Measurements from ENCODE around the gene ETV1. TPM values are rescaled to one million over a fixed set of nuclear protein-coding genes. Genes with fewer than 3 reads are reported as not detected.
A peak's percentile ranks its signal among the peaks of the same experiment; 100 is the strongest.

ETV1 gene
- total RNA-seq: 100 to 1,000 TPM in 2 of 9 donors, 10 to 100 TPM in 7; 37.5 to 118 (median 91.7) TPM
- 10 to 100 TPM in 1 of 2 donors, 1 to 10 TPM in 1; 9.6 to 44.0 TPM for polyA plus RNA-seq
- long read RNA-seq, donor 1, full-length matches to known transcripts: 8 of 23 reads
- long read RNA-seq, donor 1, partial matches to known transcripts: 9 of 23 reads
- long read RNA-seq, donor 1, other reads (novel, unspliced or antisense): 6 of 23 reads
- long read RNA-seq, donor 2, full-length matches to known transcripts: 41 of 99 reads
- long read RNA-seq, donor 2, partial matches to known transcripts: 44 of 99 reads
- long read RNA-seq, donor 2, other reads (novel, unspliced or antisense): 14 of 99 reads
- long read RNA-seq, donor 3, full-length matches to known transcripts: 19 of 51 reads
- long read RNA-seq, donor 3, partial matches to known transcripts: 29 of 51 reads
- long read RNA-seq, donor 3, other reads (novel, unspliced or antisense): 3 of 51 reads

DNA sequence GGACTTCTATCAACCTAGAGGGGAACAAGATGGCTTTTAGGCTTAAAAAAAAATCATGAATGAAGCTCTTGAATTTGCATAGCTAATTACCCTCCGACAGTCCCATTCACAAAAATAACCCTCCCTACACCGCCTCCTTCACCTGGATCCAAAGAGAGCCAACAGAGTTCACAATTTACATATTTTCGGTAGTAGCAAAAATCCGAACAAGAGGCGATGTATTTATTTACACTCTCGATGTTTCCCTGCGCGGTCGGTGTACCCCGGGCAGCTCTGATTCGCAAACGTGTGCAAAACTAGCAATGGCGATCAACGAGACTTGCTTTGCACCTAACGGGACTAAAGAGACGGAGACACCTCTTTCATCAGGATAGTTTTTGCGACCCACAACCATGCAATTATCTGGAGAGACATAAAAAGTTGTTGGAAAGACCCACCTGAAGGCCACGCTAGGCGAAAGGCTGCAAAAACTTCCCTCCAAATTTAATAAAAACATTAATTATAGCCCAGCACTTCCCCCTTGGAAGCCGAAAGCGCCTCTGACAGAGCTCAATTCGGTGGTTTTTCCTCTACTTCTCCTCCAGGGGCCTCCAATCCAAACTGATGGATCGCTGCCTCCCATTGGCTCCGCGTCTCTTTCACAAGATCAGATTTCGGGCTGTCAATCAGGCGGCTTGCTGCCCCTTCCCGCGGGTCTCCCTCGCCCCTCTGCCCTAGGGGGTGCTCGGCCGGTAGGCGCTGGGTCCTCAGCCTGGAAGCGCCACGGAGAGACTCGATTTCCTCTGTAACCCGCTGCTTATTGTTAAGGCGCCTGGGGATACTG is at the start of gene ETV1:
Gene ETV1, minus strand, starts transcription at position 541 of the 823 bp plus-strand sequence. CDS start 614 bp downstream, outside the sequence.
- peak; percentile 41 to 68 (median 58) for ATAC-seq
- peaks cover 0 to 29% (median 4%) of the 10 kb centered on the region in 12 donors for H3K4me1 ChIP-seq
- no peaks in the 10 kb centered on the region for H3K9me3 ChIP-seq
- intact Hi-C loops (cut with DNase I): loop anchor here in 8 of 10 donors (5.0 to 10.0 kb wide), 4 partner anchors 205 to 468 kb away; no protein-coding TSS in a partner anchor
- peak in 1 of 2 donors; percentile 39 for TF ChIP-seq POLR2A (IDR thresholded peaks at IDR 0.05)
- TF ChIP-seq, protein P1, sequence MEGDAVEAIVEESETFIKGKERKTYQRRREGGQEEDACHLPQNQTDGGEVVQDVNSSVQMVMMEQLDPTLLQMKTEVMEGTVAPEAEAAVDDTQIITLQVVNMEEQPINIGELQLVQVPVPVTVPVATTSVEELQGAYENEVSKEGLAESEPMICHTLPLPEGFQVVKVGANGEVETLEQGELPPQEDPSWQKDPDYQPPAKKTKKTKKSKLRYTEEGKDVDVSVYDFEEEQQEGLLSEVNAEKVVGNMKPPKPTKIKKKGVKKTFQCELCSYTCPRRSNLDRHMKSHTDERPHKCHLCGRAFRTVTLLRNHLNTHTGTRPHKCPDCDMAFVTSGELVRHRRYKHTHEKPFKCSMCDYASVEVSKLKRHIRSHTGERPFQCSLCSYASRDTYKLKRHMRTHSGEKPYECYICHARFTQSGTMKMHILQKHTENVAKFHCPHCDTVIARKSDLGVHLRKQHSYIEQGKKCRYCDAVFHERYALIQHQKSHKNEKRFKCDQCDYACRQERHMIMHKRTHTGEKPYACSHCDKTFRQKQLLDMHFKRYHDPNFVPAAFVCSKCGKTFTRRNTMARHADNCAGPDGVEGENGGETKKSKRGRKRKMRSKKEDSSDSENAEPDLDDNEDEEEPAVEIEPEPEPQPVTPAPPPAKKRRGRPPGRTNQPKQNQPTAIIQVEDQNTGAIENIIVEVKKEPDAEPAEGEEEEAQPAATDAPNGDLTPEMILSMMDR (IDR thresholded peaks at IDR 0.05): peak in 8 of 12 donors; percentile 25 to 60 (median 39)
- peak within 1 kb of the TSS; percentile 87 to 96 (median 93) for H3K27ac ChIP-seq
- WGBS, 4 donors: 0 to 1% (median 0%) methylated on average over 29 to 38 of the region's 38 CpGs
- H3K36me3 ChIP-seq: no peaks in the 10 kb centered on the region
- H3K4me3 ChIP-seq: peak within 1 kb of the TSS; percentile 59 to 85 (median 71)
- DNase-seq: peak; percentile 69 to 76 (median 76)
- peaks cover 0 to 2% (median 0%) of the 10 kb centered on the region in 9 donors for H3K27me3 ChIP-seq

DNA sequence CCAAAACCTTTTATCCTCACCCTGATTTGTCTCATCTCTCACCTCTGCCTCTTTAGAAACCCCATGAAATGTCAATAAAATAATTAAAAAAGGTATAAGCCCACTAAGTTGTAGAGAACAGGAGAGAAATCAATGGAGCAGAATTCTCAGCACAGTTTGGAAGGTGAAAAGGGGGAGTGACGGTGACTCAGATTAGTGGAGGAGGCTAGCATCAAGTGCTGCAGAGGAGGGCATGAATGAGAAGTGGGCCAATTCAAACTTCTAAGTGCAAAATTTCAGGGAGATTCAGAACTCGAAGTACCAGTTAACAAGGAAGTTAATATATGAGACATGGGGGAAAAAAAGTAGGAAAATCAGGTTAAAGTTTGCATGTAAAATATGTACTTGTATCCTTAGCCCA is 34.9 kb upstream of the ETV1 start:
- Histone ChIP-seq H3K27me3 (no peaks in the 10 kb centered on the region), H3K9me3 (peaks cover 0 to 6% (median 0%) of the 10 kb centered on the region in 12 donors), H3K27ac (no peak overlapping the region), H3K4me3 (no peak overlapping the region), H3K4me1 (peaks cover 0 to 2% (median 0%) of the 10 kb centered on the region in 12 donors), H3K36me3 (no peaks in the 10 kb centered on the region)
- intact Hi-C loops (cut with DNase I): no loop called here
- DNase-seq: no peak
- no peak for ATAC-seq
- TF ChIP-seq POLR2A (IDR thresholded peaks at IDR 0.05): no peak
- TF ChIP-seq, protein P1 (IDR thresholded peaks at IDR 0.05): no peak
- 85 to 93% (median 89%) methylated on average over 2 of the region's 2 CpGs for WGBS, 4 donors

DNA sequence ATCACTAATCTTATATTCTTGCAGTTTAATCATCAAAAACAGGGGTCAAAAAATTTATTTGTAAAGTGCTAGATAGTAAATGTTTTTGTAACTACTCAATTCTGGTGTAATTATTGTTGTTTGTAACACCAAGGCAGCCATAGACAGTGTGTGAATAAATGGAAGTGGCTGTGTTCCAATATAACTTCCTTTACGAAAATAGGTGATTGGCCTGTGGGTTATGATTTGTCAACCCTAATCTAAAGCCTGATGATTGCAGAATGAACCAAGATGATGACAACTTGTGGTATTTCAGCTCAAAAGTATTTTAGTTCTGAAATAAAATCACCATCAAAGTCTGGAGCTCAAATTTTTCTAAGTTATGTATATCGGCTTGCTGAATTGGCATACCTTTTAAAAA is 34.4 kb upstream of the ETV1 start:
- Histone ChIP-seq H3K4me3 (no peak overlapping the region), H3K4me1 (peaks cover 0 to 2% (median 0%) of the 10 kb centered on the region in 12 donors), H3K27me3 (no peaks in the 10 kb centered on the region), H3K9me3 (peaks cover 0 to 6% (median 0%) of the 10 kb centered on the region in 12 donors), H3K27ac (no peak overlapping the region), H3K36me3 (no peaks in the 10 kb centered on the region)
- intact Hi-C loops (cut with DNase I): no loop called here
- DNase-seq (no peak), ATAC-seq (no peak)
- no peak for TF ChIP-seq POLR2A (IDR thresholded peaks at IDR 0.05)
- TF ChIP-seq, protein P1 (IDR thresholded peaks at IDR 0.05): no peak
- WGBS, 4 donors: 60 to 75% (median 71%) methylated on average over 2 of the region's 2 CpGs
